HEK293 (cell line): ENCODE results near the gene TENT4A.

Experiments used
- CTCF ChIP-seq: fragments of 450-650 bp; formaldehyde crosslinking; IDR thresholded peaks from 2 replicates; pipeline ENCODE4 v1.5.1; 2016; ENCODE audit warnings: missing biosample characterization, missing genetic modification characterization
- HOXA7 ChIP-seq: sonication (generic); formaldehyde crosslinking; IDR thresholded peaks from 2 replicates; pipeline ENCODE4 v1.8.1; 2022; ENCODE audit warnings: missing genetic modification reagents, borderline replicate concordance
- SALL2 ChIP-seq: fragments of 450-650 bp; formaldehyde crosslinking; IDR thresholded peaks from 2 replicates; pipeline ENCODE4 v1.5.0; 2017; ENCODE audit warnings: missing biosample characterization, mild to moderate bottlenecking, missing genetic modification characterization, borderline replicate concordance
- ZBTB11 ChIP-seq: fragments of 450-650 bp; formaldehyde crosslinking; conservative IDR thresholded peaks from 2 replicates; pipeline ENCODE4 v1.5.1; 2016; ENCODE audit warnings: low read depth, missing biosample characterization, missing genetic modification characterization
- ZBTB20 ChIP-seq: fragments of 450-650 bp; formaldehyde crosslinking; IDR thresholded peaks from 2 replicates; pipeline ENCODE4 v1.5.1; 2016; ENCODE audit warnings: missing biosample characterization, missing genetic modification characterization
- ZNF221 ChIP-seq: fragments of 450-650 bp; formaldehyde crosslinking; IDR thresholded peaks from 2 replicates; pipeline ENCODE4 v1.5.1; 2017; ENCODE audit warnings: missing biosample characterization, missing genetic modification characterization, borderline replicate concordance
- ZNF391 ChIP-seq: fragments of 450-650 bp; formaldehyde crosslinking; IDR thresholded peaks from 2 replicates; pipeline ENCODE4 v1.5.1; 2016; ENCODE audit warnings: low read depth, missing biosample characterization, missing genetic modification characterization, borderline replicate concordance
- ZNF426 ChIP-seq: fragments of 450-650 bp; formaldehyde crosslinking; IDR thresholded peaks from 2 replicates; pipeline ENCODE4 v1.5.1; 2017; ENCODE audit warnings: missing biosample characterization, missing genetic modification characterization, mild to moderate bottlenecking, inconsistent platforms, moderate library complexity
- ZNF48 ChIP-seq: fragments of 450-650 bp; formaldehyde crosslinking; IDR thresholded peaks from 2 replicates; pipeline ENCODE4 v1.5.1; 2016; ENCODE audit warnings: missing biosample characterization, missing genetic modification characterization
- ZNF510 ChIP-seq: fragments of 450-650 bp; formaldehyde crosslinking; IDR thresholded peaks from 2 replicates; pipeline ENCODE4 v1.5.1; 2018; ENCODE audit warnings: mild to moderate bottlenecking, missing genetic modification characterization, missing biosample characterization; ENCODE audit not compliant: insufficient replicate concordance
- ZNF514 ChIP-seq: fragments of 450-650 bp; formaldehyde crosslinking; IDR thresholded peaks from 2 replicates; pipeline ENCODE4 v1.5.1; 2016; ENCODE audit warnings: missing biosample characterization, missing genetic modification characterization
- ZNF530 ChIP-seq: fragments of 450-650 bp; formaldehyde crosslinking; IDR thresholded peaks from 2 replicates; pipeline ENCODE4 v1.5.1; 2016; ENCODE audit warnings: low read depth, missing biosample characterization, missing genetic modification characterization
- ZNF830 ChIP-seq: fragments of 450-650 bp; IDR thresholded peaks from 2 replicates; pipeline ENCODE4 v1.5.0; 2018; ENCODE audit warnings: missing biosample characterization, missing genetic modification characterization, low read depth, mild to moderate bottlenecking, moderate library complexity
- ZSCAN30 ChIP-seq: fragments of 450-650 bp; IDR thresholded peaks from 2 replicates; pipeline ENCODE4 v1.5.1; 2018; ENCODE audit warnings: missing biosample characterization, mild to moderate bottlenecking, missing genetic modification characterization, moderate library complexity

GRCh38 chr5:6682239-6682638 is 31.0 kb upstream of the TENT4A start:
- no peak for TF ChIP-seq CTCF (tag by site-specific recombination)
- no peak for TF ChIP-seq ZNF830 (tag by site-specific recombination)
- TF ChIP-seq ZBTB11 (tag by site-specific recombination), result no peak
- TF ChIP-seq ZNF530 (tag by site-specific recombination), result no peak
- TF ChIP-seq ZNF510, result no peak
- TF ChIP-seq ZNF221 (tag by site-specific recombination), result no peak
- TF ChIP-seq ZNF391 (tag by site-specific recombination), result no peak
- no peak for TF ChIP-seq SALL2 (tag by site-specific recombination)
- no peak for TF ChIP-seq ZSCAN30 (tag by site-specific recombination)
- no peak for TF ChIP-seq ZNF514
- no peak for TF ChIP-seq ZNF48 (tag by site-specific recombination)
- no peak for TF ChIP-seq ZBTB20
- no peak for TF ChIP-seq HOXA7 (CRISPR knock-in tag)
- no peak for TF ChIP-seq ZNF426 (tag by site-specific recombination)
